Caki2 (cell line): ENCODE data around the gene AKT1S1. TPM values are rescaled to one million over a fixed set of nuclear protein-coding genes. Genes with fewer than 3 reads are reported as not detected.

ENCODE experiments used
- DNase-seq: peaks from one replicate; pipeline ENCODE4 v3.0.0-alpha.2; 2015; ENCODE audit warnings: low read depth
- in situ Hi-C: cut with HindIII; loops from 2 replicates; pipeline ENCODE4 v1.10.0; 2016; ENCODE audit warnings: low sequenced_read_pairs, low pct_unique_long_range_greater_than_20kb, mixed read lengths
- total RNA-seq: library from RNA; depleted of rRNA; stranded (reverse); fragments of >200 nt; shearing (Covaris generic); gene quantifications from 2 replicates; pipeline ENCODE4 v1.2.3, GENCODE V29; 2014; ENCODE audit warnings: low replicate concordance

Gene AKT1S1
- total RNA-seq, 1 experiment from 2014 or later: 12.9 TPM

DNA sequence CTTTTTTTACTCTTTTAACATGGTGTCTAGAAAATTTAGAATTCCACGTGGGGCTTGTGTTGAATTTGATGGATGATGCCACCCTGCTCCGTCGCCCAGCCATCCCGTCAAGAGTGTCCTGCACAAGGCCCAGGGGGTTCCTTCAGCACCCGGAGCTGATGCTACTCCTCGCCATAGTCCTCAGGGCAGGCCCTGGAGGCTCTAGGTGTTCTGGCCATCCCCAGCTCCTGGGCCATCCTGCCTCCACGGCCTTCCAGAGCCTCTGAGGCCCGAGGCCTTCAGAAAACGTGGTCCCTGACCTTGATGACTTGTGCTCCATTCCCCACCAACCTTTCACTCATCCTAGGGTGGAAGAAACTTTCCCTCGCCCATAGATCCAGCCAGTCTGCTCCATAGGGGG lies 3.3 kb downstream of the AKT1S1 start:
- in situ Hi-C loops: no loop called here
- no peak for DNase-seq

DNA sequence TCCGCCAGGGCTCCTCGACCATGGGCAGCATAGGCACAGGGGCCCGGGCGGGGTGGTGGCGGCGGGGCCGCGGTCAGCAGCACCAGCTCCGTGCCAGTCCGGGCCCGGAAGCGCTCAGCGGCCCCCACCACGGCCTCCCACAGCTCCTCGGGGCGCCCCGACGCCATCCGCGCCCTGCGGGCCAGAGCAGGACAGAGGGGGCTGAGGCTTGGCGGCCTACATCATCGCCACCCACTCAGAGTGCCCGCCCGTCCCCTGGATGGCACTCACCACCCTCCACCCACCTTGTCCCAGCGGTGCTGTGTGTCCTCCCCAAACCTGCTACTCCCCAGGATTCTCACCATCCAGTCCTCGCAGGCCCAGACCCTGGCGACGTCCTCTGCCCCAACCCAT lies 4.0 kb downstream of the AKT1S1 start:
- in situ Hi-C loops: no loop called here
- no peak for DNase-seq

DNA sequence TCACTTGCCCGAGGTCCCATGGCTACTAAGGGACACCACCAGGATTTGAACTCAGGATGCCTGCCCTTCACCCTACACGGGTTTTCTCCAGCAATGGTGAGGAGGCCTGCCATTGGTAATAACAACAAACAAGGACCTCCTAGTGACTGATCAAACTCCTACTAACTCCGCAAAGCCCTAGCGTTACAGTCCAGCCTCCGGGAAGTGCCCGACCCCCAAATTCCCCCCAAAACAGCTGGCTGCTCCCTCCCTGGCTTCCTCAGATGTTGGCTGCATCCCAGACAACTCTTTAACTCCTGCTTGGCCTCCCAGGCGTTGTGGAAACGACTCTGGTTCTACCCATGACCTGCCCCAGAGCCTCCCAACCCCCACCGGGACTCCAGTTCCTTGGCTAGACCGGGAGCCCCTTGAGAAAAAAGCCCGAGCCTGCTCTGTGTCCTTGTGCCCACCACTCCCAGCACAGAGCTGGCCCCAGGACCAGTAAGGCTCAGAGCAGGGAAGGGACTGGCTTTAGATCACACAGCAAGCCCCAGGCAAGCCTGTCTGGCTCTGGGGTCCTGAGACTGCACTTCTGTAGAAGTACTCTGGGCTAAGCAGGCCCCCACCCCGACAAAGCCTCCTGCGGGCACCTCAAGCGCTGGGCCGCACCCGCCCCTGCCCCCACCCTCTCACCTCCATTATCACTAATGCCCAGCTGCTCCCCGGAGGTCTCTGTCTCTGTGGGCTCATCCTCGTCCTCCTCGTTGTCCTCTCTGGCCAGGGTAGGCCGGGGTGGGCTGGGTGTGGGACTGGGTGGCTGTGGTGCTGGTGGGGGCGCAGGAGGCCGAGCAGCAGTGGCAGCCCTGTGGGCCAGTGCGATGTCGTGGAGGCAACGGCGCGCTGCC lies 4.7 kb downstream of the AKT1S1 start:
- no peak for DNase-seq
- in situ Hi-C loops: no loop called here

DNA sequence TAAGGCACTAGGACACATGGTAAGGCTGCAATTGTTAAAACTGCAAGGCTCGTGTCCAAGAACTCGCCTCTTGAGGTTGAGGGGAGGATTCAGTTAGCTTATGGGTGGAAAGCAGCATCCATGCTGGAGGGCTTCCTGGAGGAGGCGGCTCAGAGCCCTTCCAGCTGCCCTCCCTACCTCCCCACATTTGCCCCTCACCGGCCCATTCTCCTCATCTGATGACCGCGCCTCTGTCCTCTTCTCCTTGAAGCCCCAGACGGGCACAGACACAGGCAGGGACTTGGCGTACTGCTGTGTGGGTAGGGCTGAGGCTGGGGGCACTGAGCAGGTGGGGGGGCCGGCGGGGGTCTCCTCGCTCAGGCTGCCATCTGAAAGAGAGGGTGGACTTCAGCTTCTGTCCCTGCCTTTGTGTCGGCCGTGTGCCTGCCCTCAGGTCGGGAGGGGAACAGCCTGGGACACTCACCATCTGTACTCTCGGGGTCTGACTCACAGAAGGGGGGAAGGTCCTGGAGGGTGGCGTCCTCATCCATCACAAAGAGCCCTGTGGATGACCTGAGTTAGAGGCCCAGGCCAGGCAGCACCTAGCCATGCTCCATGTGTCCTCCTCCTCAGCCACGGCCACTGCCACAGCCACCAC lies 5.7 kb downstream of the AKT1S1 start:
- in situ Hi-C loops: no loop called here
- DNase-seq: no peak

DNA sequence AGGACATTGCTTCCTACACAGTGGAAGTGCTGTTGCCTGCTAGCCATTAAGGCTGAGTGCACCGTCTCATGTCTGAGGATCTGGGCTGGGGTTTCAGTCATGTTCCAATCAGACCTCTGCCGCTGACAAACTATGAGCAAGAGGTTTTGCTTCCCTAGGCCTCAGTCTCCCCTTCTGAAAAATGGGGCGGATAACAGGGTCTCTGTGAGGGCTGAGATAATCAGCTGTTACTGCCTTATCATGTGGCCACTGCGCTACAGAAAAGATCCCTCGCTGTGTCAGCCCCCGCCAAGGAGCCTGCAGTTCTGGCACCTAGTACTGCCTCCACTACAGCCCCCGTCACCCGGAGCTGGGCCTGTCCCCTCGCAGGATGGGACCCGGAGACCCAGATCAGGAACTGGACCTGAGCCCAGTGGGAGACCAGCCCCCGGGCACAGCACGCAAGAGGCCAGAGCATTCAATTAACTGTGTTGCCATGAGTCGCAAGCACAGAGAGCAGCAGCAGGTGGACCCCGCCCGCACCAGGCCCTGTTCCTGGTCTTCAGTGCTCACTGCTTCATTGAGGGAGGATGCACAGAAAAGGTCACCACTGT lies 6.8 kb downstream of the AKT1S1 start:
- in situ Hi-C loops: no loop called here
- no peak for DNase-seq

DNA sequence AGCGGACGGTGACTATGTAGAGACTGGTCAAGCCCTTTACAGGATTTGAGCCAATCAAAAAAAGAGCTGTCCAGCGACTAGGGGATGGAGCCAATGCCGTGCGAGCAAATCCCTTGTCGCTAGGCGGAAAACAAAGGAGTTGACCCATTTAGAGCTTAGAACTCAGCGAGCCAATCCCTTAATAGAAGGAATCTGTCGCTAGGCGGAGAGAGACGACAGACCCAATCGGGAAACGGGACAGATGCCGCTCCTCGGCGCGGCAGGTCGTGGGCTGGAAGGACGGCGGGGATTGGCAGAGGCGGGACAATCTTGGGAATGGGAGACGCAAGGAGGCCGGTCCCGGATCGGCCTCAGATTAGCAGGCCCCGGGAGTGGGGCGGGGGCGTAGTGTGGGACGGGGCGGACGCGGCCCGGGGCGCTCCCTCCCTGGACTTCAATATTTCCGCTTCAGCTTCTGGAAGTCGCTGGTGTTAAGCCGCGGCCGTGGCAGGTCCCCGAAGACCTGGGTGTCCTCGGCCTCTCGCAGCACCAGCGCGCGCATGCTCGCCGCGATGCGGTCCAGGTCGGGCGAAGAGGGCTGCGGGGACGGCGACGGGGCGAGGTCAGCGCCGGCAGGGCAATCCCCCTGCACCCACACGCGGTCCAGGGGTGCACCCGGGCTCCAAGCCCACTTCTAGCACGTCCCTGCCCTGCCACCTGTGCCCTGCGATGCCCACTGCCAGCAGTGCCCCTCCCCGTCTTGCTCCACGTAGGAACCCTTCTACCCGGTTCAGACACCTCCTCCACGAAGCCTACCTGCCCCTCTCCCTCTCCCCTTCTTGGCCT lies 7.5 kb downstream of the AKT1S1 start:
- in situ Hi-C loops: no loop called here
- peak; percentile 100 for DNase-seq

DNA sequence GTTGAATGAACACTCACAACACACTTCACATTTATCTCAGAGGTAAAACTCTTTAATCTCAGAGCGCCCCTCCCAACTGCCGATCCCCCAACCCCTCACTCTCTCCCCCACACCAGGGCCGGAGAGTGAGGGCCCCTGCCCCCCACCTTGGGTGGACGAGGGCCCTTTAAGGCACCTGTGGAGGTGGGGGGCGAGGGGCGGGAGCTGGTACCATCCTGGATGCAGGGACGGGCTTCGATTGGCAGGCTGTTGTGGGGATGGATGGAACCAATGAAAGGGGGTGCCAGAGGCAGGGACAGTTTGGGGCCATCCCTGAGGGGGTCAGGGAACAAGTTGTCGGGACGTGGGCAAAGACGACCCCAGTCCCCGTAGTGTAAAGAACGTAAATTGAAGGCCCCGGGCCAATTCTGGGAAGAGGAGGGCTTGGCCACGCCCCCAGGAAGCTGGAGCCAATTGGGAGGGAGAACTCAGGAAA lies 8.1 kb downstream of the AKT1S1 start:
- DNase-seq: no peak
- in situ Hi-C loops: no loop called here

DNA sequence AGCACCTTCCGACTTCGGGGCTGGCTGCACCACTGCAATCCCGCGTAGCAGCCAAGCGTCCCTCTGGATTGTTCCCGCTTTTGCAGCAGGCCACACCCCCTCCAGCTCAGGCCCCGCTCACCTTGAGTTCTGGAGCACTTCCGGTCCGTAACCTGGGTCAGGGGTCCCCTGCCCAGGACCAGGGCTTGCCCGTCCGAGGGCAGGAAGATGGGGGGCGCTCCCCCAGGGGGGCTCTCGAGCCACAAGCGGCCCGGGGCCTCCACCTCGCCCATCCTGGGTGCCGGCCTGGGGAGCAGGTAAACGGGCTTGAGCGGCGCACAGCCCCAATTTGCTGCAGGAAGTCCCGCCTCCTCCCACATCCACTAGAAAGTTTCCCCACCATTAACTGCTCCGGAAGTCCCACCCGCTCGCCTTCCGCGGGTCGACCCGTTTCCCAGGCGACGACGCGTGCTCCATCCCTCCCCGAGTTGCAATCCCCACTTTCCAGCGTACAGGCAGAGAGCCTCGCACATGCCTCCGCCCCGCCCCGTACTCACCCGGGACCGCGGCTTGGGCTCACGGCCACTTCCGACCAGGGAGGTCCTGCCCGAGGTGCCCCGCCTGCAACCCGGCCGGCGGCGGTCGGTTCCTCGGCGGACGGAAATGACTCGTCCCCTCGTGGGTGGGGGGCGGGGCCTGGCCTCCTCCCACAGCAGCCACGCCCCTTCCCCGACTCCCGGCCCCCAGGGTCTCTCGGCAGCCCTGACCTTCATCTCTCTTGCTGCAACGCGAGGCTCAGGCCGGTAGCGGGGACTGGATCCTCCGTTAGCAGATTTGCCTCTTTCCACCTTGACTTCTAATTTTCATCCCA lies 10.0 kb downstream of the AKT1S1 start, which contains the start of gene PNKP:
PNKP (minus strand) TSS at position 644 of the 850 bp plus-strand sequence; CDS start at position 272, 372 bp downstream.
- DNase-seq: peak; percentile 98
- in situ Hi-C loops: no loop called here

DNA sequence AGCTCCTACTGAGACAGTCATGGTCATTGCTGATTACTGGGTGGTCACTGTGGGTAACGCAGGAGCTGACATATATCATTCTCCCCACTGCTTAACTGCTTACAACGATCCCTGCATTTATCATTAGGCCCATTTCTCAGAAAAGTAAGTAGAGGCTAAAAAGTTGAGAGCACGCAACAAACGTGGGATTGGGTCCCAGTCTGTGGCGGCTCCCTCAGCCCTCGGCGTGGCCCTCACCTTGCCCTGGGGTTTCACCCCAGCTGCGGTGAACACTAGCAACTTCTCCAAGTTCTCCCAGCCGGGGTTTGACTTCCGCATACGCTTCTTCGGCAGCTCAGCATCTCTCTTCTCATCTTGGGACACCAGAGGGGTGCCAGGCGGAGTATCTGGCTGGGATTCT lies 12.3 kb downstream of the AKT1S1 start:
- in situ Hi-C loops: no loop called here

DNA sequence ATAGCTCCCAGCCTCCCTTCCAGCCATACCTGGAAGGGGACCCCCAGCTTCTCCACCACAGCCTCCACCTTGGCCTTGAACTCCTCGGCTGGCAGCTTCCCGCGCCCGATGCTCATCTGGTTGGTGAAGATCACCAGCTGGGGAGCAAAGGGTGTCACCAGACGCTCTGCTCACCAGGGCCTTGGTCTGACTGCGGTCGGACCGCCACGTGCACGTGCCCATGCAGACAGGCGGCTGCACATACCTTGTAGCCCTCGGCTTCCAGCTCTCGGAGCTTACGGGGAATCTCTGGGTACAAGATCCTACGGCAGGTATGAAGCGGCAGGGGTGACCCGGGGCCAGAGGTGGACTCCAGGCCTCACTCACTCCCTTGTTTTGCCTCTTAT lies 13.2 kb downstream of the AKT1S1 start:
- no peak for DNase-seq
- in situ Hi-C loops: no loop called here

More for the DNA sequence above, 12.3 kb downstream of the AKT1S1 start:
- no peak for DNase-seq

DNA sequence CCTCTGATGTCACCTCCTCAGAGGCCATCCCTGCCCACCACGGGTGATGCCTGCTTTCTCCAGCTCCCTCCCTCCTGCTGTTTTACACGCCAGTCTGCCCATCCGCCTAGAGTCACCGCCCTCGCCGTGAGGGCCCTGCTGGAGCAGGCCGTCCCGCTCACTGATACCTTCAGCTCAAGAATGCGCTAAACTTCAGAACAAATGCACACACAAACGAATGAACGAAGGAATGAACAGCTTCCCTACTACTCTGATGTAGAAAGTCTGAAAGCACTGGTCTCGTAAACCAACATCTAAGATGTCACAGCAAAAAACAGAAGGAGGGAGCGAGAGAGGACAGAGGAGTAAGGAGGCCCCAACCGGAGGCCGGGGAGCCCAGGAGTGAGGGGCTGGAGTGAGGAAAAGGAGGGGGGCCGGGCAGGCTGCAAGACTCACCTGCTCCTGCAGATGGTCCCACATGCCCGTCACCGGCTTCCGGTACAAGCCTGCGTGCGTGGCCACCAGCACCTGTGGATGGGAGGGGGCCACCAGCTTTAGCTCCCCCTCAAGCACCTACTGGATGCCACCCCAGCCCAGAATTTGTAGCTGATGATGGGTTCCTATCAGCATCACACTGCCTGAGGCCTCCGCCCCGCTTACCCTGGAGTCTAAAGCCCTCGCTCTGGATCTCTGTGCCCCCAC lies 13.8 kb downstream of the AKT1S1 start:
- in situ Hi-C loops: no loop called here
- DNase-seq: no peak

DNA sequence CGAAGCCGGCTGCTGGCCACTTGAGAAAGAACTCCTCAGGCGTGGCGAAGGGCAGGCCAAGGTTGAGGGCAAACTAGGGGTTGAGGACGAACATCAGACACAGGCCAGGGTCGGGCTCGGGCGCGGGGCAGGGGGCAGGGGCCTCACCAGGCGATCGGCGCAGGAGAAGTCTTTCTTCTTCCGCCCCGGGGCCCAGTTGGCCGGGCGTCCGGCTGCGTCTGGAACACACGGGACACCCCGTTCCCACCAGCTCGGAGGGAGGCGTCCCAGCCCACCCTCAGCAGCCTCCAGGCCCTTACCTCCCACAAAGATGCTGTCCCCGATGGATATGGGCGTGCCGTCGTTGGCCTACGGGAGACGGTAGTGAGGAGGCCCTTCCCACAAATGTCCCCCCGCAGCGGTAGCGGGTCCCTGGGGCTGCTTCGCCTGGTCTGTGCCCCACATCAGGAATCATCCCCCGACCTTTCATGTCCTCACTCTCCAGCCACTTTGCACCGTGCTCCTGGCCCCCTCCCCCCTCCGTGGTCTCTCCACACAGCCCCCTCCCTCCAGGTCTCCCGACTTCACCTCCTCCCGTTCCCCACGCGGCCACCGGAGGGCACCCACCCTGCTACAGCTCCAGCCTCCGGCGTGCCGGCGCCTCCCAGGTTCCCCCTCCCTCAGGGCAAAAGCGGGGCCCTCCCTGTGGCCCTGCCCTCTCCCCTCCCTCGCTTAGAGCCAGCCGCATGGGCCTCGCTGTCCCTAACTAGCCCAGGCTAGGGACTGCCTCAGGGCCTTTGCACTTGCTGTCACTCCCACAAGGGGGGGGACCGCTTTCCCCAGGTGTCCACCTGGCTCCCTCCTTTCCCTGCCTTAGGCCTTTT lies 14.5 kb downstream of the AKT1S1 start:
- DNase-seq: no peak
- in situ Hi-C loops: no loop called here

DNA sequence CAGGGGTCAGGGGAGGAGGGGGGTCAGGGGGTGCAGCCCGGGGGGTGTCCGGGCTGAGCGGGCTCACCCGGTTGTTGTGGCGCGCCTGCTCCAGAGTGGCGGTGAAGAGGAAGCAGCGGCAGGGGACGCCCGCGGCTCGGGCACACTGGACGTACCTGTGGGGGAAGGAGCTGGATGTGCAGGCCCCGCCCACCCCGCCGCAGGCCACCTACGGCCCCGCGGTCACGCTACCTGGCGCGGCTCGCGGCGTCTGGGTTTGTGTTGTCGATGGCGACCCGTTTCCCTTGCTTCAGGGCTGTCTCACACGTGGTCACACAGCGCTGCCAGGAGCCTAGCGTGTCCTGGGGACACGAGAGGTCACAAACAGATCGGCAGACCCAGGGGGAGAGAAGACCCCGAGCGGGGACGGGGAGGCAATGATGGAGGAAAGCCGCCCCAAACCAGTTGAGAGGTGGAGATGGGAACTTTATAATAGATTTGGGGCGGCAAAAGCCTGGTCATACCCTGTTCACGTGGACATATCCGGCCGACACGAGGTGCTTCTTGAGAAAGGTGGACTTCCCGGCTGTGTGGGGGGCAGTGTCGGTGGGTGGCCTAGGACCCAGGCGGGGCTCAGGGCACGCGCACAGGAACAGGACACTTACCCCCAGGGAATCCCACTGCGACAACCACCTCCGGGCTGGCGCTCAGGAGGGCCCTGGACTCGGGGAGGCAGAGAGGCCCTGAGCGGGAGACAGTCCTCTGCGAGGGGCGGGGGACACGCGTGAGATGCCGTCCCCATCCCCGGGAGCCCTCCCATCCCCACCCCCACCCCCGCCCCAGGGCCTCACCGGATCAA lies 15.4 kb downstream of the AKT1S1 start:
- no peak for DNase-seq
- in situ Hi-C loops: no loop called here

DNA sequence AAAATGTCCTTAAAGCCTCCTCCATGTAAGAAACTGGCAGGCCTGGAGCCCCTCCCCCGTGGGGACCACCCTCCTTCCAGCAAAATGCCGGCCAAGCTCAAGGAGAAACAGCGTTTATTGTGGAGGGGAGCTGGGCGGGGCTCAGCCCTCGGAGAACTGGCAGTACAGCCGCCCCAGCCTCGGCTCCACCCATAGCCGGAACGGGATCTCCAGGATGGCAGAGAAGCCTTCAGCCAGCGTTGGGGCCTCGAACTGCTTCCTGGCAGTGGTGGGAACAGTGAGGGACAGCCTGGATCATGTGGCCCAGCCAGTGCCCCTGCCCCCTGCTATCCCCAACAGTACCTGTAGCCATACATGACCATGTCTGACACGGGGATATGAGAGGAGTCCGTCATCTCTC lies 16.0 kb downstream of the AKT1S1 start:
- no peak for DNase-seq
- in situ Hi-C loops: no loop called here

DNA sequence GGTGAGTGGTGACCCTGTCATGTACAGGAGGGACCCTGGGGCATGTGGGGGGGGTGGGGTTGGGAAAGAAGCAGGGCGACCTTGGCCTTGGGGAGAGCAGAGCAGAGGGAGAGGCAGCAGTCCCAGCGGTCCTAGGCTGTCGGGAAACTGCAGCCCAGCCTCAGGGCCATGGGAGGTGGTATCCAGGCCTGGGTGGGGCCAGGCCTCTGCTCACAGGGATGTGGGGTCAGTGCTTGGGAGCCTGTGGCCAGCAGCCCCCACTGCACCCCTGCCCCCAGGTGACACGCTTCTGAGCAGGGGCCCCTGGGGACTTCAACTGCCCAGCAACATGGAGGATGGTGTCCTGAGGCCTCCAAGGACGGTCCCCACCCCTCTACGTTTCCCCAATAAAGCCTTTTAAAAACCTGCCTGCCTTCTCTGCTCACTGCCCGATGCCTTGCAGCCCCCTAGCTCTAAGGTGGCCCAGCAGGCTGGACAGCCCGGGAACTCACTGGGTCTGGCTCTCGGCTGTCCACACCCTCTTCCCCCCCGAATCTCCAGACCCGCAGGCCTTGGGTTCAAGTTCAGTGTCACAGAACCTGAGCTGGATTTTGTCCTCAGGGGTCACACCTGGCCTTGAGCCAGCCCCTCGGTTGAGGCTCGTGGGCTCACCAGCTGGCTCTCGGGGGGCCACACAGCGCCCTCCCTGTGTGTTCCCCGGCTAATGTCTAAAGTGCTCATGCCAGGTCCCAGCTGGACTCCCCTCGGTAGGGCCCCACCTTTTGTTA lies 16.6 kb downstream of the AKT1S1 start:
- no peak for DNase-seq
- in situ Hi-C loops: no loop called here
